Left lung (tissue), 10 donors: Measurements from ENCODE around the gene TM7SF2. TPM values are rescaled to one million over a fixed set of nuclear protein-coding genes. Genes with fewer than 3 reads are reported as not detected.
"Not testable (repeated sequence)": the region's sequence is repeated elsewhere in the genome, so short reads cannot be mapped to it uniquely, and the experiment has no call there.

Source experiments
- ATAC-seq: fragments of 200-7000 bp; cut with Tn5 transposase; one replicate; pipeline ENCODE4 v1.9.1; 2020; ENCODE audit warnings: moderate library complexity
- DNase-seq, 4 donors: peaks; one replicate each; pipeline ENCODE4 v3.0.0-alpha.2; 2013 to 2020
- H3K27ac ChIP-seq, 2 donors: fragments of 200-600 bp; sonication (generic) in 1 of 2; one replicate each; pipeline versions ENCODE4 v1.5.0 to v1.8.0; 2020 to 2021
- H3K27me3 ChIP-seq, 2 donors: fragments of 200-600 bp; sonication (generic) in 1 of 2; one replicate each; pipeline versions ENCODE4 v1.5.0 to v1.8.0; 2020 to 2021
- H3K36me3 ChIP-seq, 2 donors: fragments of 200-600 bp; sonication (generic) in 1 of 2; one replicate each; pipeline versions ENCODE4 v1.5.0 to v1.8.0; 2020 to 2021
- H3K4me1 ChIP-seq, 2 donors: fragments of 200-600 bp; one replicate each; pipeline ENCODE4 v1.8.0; 2021
- H3K4me3 ChIP-seq, 2 donors: fragments of 200-600 bp; sonication (generic) in 1 of 2; one replicate each; pipeline versions ENCODE4 v1.5.0 to v1.8.0; 2020 to 2021; ENCODE audit warnings: mild to moderate bottlenecking in 1 of 2
- H3K9me3 ChIP-seq, 2 donors: fragments of 200-600 bp; sonication (generic) in 1 of 2; one replicate each; pipeline versions ENCODE4 v1.5.0 to v1.8.0; 2020 to 2021
- intact Hi-C, 2 donors: fragments of 100-400 bp; cut with DNase I; formaldehyde crosslinking; loops; one replicate each; pipeline versions ENCODE4 v1.11.2 to v1.14.2; 2022
- polyA plus RNA-seq, 6 donors: library from polyadenylated mRNA; unstranded; fragments of 120-200 nt; gene quantifications; one replicate each; pipeline ENCODE4 v1.2.1, GENCODE V29; 2013; ENCODE audit not compliant: insufficient read length in 6 of 6
- total RNA-seq, 2 donors: library from RNA; stranded (reverse); fragmentation: NEBNext Ultra II Directional; extraction: Animal tissue kit (Norgen Biotek cat#: 25700); gene quantifications; one replicate each; pipeline ENCODE4 v1.2.1, GENCODE V29; 2021
- TF ChIP-seq, protein P1 (sequence below), 2 donors: fragments of 200-600 bp; sonication (generic) in 1 of 2; IDR thresholded peaks; one replicate each; pipeline versions ENCODE4 v1.5.0 to v1.8.0; 2021; ENCODE audit warnings: antibody characterized with exemption in 2 of 2
- donor health status: DM: no; HTN: yes; CAD: no.
- donor health status: DM: no; HTN: no; CAD: no.

The TM7SF2 gene
- total and polyA plus RNA-seq, 8 donors, result 16.1 to 41.0 (median 22.5) TPM

DNA sequence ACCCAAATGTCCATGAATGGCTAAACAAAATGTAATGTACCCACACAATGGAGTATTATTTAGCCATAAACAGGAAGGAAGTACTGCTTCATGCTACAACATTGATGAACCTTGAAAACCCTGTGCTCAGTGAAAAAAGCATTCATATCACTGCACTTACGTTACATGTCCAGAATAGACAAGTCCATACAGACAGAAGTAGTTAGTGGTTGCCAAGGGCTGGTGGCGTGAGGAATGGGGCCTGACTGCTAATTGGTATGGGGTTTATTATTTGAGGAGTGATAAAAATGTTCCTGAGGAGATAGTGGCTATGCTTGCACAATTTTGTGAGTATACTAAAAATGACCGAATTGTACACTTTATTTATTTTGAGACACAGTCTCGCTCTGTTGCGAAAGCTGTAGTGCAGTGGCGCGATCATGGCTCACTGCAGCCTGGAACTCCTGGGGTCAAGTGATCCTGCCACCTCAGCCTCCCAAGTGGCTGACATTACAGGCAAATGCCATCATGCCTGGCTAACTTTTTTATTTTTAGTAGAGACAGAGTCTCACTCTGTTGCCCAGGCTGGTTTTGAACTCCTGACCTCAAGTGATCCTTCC is 30.3 kb downstream of the TM7SF2 start:
- Histone ChIP-seq H3K27ac (no peak overlapping the region), H3K9me3 (no peaks in the 10 kb centered on the region), H3K4me3 (no peak overlapping the region), H3K27me3 (no peaks in the 10 kb centered on the region), H3K36me3 (no peaks in the 10 kb centered on the region), H3K4me1 (no peaks in the 10 kb centered on the region)
- TF ChIP-seq, protein P1, sequence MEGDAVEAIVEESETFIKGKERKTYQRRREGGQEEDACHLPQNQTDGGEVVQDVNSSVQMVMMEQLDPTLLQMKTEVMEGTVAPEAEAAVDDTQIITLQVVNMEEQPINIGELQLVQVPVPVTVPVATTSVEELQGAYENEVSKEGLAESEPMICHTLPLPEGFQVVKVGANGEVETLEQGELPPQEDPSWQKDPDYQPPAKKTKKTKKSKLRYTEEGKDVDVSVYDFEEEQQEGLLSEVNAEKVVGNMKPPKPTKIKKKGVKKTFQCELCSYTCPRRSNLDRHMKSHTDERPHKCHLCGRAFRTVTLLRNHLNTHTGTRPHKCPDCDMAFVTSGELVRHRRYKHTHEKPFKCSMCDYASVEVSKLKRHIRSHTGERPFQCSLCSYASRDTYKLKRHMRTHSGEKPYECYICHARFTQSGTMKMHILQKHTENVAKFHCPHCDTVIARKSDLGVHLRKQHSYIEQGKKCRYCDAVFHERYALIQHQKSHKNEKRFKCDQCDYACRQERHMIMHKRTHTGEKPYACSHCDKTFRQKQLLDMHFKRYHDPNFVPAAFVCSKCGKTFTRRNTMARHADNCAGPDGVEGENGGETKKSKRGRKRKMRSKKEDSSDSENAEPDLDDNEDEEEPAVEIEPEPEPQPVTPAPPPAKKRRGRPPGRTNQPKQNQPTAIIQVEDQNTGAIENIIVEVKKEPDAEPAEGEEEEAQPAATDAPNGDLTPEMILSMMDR (IDR thresholded peaks at IDR 0.05), result no peak
- intact Hi-C loops, result no loop called here
- no peak for ATAC-seq
- DNase-seq, result no peak

DNA sequence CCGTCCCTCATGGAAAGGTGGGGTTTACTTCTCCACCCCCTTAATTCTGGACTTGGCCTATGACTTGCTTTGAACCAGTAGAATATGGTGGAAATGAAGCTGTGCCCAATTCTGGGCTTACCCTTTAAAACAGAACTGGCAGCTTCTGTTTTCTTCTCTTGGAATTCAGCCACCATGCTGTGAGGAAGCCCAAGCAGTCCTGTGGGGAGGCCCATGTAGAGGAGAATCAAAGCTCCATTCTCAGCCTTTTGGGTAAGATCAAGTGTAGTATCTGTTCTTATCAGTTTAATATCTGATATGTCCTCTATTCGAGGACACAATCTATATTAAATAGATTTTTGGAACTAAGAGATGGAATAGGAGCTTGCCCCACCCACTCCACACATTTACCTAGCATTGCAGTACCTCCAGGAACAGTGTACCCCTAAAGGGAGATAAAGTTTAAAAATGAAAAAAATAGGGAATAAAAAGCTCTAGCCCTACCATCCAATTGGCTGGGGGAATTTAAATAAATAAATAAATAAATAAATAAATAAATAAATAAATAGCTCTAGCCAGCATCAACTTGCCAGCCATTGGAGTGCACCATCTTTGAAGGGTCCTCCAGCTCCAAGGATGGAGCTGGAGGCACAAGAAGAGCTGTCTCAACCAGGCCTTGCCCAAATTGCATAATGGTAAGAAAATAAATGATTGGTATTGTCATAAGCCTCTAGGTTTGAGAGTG is 35.8 kb downstream of the TM7SF2 start:
- Histone ChIP-seq H3K4me1 (peaks cover 14 to 28% of the 10 kb centered on the region in 2 donors), H3K27me3 (no peaks in the 10 kb centered on the region), H3K4me3 (no peak overlapping the region), H3K9me3 (no peaks in the 10 kb centered on the region), H3K36me3 (no peaks in the 10 kb centered on the region), H3K27ac (no peak overlapping the region)
- DNase-seq (no peak), ATAC-seq (no peak)
- TF ChIP-seq, protein P1 (IDR thresholded peaks at IDR 0.05), result no peak
- intact Hi-C loops, result no loop called here

DNA sequence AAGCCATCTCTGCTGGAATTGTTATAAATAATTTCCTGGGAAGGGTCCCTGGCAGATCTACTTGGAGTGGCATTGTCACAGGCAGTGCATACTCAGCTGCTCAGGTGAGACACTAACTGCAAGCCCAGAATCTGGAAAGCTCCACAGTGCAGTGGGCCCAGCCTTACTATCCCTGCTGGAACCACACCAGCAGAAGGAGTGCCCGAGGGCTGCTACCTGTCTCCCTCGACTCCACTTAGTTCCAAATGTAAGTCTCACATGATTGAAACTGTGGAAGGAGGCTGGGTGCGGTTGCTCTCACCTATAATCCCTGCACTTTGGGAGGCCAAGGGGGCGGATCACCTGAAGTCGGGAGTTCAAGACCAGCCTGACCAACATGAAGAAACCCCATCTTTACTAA is 37.0 kb downstream of the TM7SF2 start:
- ATAC-seq (no peak), DNase-seq (no peak)
- intact Hi-C loops, result no loop called here
- Histone ChIP-seq H3K36me3 (no peaks in the 10 kb centered on the region), H3K4me3 (no peak overlapping the region), H3K27me3 (no peaks in the 10 kb centered on the region), H3K9me3 (no peaks in the 10 kb centered on the region), H3K27ac (no peak overlapping the region), H3K4me1 (peaks cover 14 to 28% of the 10 kb centered on the region in 2 donors)
- TF ChIP-seq, protein P1 (IDR thresholded peaks at IDR 0.05), result no peak

DNA sequence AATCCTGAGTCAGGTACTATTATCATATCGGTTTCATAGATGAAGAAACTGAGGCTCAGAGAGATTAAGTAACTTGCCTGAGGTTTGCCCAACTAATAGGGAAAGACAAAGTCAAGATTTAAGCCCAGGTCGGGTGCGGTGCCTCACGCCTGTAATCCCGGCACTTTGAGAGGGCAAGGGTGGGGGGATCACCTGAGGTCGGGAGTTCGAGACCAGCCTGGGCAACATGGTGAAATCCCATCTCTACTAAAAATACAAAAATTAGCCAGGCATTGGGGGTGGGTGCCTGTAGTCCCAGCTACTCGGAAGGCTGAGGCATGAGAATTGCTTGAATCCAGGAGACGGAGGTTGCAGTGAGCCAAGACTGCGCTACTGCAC is 38.4 kb downstream of the TM7SF2 start:
- H3K27me3 ChIP-seq, DNase-seq, H3K36me3 ChIP-seq, ATAC-seq, H3K4me3 ChIP-seq, intact Hi-C loops, H3K9me3 ChIP-seq: not testable (repeated sequence)
- H3K27ac ChIP-seq, result peak overlapping the region; percentile 71 to 85
- peaks cover 14 to 28% of the 10 kb centered on the region in 2 donors for H3K4me1 ChIP-seq

DNA sequence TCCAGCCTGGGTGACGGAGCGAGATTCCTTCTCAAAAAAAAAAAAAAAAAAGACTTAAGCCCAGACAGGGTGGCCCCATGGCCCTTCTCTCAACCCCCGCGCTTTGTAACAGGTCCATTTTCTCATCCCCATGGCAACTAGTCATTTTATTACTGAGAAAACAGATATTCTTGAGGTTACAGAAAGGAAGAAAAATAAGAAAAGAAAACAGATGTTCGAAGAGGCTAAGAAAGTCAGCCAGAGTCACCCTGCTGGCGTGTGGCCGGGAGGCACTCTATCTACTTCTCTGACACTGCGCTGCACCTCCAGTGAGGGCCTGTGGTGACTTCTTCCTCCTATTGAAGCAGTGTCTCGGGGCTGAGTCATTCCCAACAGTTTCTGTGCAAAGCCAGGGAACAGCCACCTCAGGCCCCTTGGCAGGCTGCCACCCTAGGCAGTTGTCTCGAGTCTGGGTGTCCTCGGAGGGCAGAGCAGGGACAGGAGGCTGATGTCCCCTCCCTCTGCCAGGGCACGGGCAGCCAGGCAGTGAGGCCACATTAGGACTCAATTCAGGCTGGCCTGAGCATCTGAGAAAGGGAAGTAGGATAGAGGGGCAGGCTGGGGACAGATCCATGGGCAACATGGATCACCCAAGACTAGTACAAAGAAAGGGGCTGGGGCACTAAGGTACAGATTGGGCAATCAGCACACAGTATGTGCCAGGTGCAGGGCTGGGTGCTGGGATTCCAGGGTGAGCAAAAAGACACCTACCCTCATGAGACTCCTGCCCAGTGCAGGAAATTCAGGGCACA is 39.0 kb downstream of the TM7SF2 start:
- peaks cover 14 to 28% of the 10 kb centered on the region in 2 donors for H3K4me1 ChIP-seq
- peak overlapping the region; percentile 71 to 85 for H3K27ac ChIP-seq
- no peaks in the 10 kb centered on the region for H3K9me3 ChIP-seq
- TF ChIP-seq, protein P1 (IDR thresholded peaks at IDR 0.05), result no peak
- no peak overlapping the region for H3K4me3 ChIP-seq
- no peaks in the 10 kb centered on the region for H3K36me3 ChIP-seq
- intact Hi-C loops, result no loop called here
- no peaks in the 10 kb centered on the region for H3K27me3 ChIP-seq
- peak; percentile 94 for ATAC-seq
- DNase-seq, result peak; percentile 9 to 95 (median 70)
